Vagina (tissue), 2 donors: Measurements from ENCODE around the gene PPFIBP1. TPM values are rescaled to one million over a fixed set of nuclear protein-coding genes. Genes with fewer than 3 reads are reported as not detected.
"Not testable (repeated sequence)": the region's sequence is repeated elsewhere in the genome, so short reads cannot be mapped to it uniquely, and the experiment has no call there.

Source experiments
- DNase-seq, 2 donors: peaks; one replicate each; pipeline ENCODE4 v3.0.0-alpha.2; 2017; ENCODE audit errors: extremely low spot score in 2 of 2
- H3K27ac ChIP-seq: fragments of 200-600 bp; sonication (generic); one replicate; pipeline ENCODE4 v1.5.1; 2019
- H3K27me3 ChIP-seq: fragments of 200-600 bp; sonication (generic); one replicate; pipeline ENCODE4 v1.5.1; 2019
- H3K36me3 ChIP-seq, 2 donors: fragments of 200-600 bp; sonication (generic); one replicate each; pipeline ENCODE4 v1.5.1; 2017 to 2019
- H3K4me1 ChIP-seq: fragments of 200-600 bp; sonication (generic); one replicate; pipeline ENCODE4 v1.5.1; 2019
- H3K4me3 ChIP-seq, 2 donors: fragments of 200-600 bp; sonication (generic); 1 replicate in 1 of 2; 2 replicates in 1 of 2; pipeline ENCODE4 v1.5.1; 2016 to 2019
- H3K9me3 ChIP-seq: fragments of 200-600 bp; sonication (generic); one replicate; pipeline ENCODE4 v1.5.1; 2019
- CTCF ChIP-seq, 3 experiments: fragments of 450-650 bp in 2 of 3; fragments of 200-600 bp in 1 of 3; sonication (generic) in 1 of 3; IDR thresholded peaks; one replicate each; pipeline ENCODE4 v1.5.1; 2017 to 2019; ENCODE audit warnings: antibody characterized with exemption in 3 of 3, mild to moderate bottlenecking in 2 of 3, moderate library complexity in 2 of 3
- POLR2A ChIP-seq, 2 donors: fragments of 450-650 bp; IDR thresholded peaks; one replicate each; pipeline ENCODE4 v1.6.1; 2017; ENCODE audit warnings: antibody characterized with exemption in 2 of 2, mild to moderate bottlenecking in 2 of 2, moderate library complexity in 2 of 2
- POLR2AphosphoS5 ChIP-seq, 2 donors: sonication (generic); formaldehyde crosslinking; IDR thresholded peaks; one replicate each; pipeline ENCODE4 v1.9.0; 2017; ENCODE audit warnings: antibody characterized with exemption in 2 of 2, mild to moderate bottlenecking in 2 of 2, low read depth in 1 of 2; ENCODE audit not compliant: insufficient read depth in 1 of 2
- intact Hi-C: fragments of 100-400 bp; cut with DNase I; formaldehyde crosslinking; loops from one replicate; pipeline ENCODE4 v1.15.1; 2023
- total RNA-seq: library from RNA; depleted of rRNA; stranded (reverse); fragments of >200 nt; gene quantifications from one replicate; pipeline ENCODE4 v1.2.3, GENCODE V29; 2016

PPFIBP1 gene
- total RNA-seq, 1 donor from 2014 or later: 101 TPM

- no peaks in the 10 kb centered on the region for H3K4me1 ChIP-seq
- H3K9me3 ChIP-seq: no peaks in the 10 kb centered on the region
- H3K36me3 ChIP-seq: peaks cover 0 to 26% of the 10 kb centered on the region in 2 donors
- no peaks in the 10 kb centered on the region for H3K27me3 ChIP-seq
- no peak for DNase-seq
- no peak overlapping the region for H3K4me3 ChIP-seq
- intact Hi-C loops: no loop called here
- H3K27ac ChIP-seq: no peak overlapping the region
- TF ChIP-seq POLR2A (IDR thresholded peaks at IDR 0.05) (no peak), CTCF (IDR thresholded peaks at IDR 0.05) (no peak), POLR2AphosphoS5 (IDR thresholded peaks at IDR 0.05; ENCODE audit: insufficient read depth in 1 of 2, low read depth in 1 of 2) (no peak)
Measured at GRCh38 chr12:27723212-27723611, 199.2 kb downstream of the PPFIBP1 start.

DNA sequence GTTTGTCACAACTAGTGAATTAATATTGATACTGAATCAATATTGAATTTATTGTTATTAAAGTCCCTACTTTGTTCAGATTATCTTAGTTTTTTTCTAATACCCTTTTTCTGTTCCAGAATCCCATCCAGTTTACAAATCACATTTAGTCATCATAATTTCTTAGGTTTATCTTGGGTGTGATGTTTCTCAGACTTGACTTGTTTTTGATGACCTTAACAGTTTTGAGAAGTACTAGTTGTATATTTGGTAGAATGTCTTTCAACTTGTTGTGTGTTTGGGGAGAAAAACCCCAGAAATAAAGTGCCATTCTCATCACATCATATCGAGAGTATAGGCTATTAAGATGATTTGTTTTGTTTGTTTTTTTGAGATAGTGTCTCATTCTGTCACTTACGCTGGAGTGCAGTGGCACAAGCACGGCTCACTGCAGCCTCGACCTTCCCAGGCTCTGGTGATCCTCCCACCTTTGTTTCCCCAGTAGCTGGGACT, 206.1 kb downstream of the PPFIBP1 start:
- intact Hi-C loops: loop anchor here (5.0 to 10.0 kb wide), 2 partner anchors 95 to 207 kb away; no protein-coding TSS in a partner anchor
- Histone ChIP-seq H3K9me3 (no peaks in the 10 kb centered on the region), H3K4me3 (no peak overlapping the region), H3K36me3 (peaks cover 0 to 21% of the 10 kb centered on the region in 2 donors), H3K27ac (no peak overlapping the region), H3K4me1 (no peaks in the 10 kb centered on the region), H3K27me3 (no peaks in the 10 kb centered on the region)
- TF ChIP-seq POLR2A (IDR thresholded peaks at IDR 0.05): no peak
- no peak for TF ChIP-seq CTCF (IDR thresholded peaks at IDR 0.05)
- no peak for DNase-seq

DNA sequence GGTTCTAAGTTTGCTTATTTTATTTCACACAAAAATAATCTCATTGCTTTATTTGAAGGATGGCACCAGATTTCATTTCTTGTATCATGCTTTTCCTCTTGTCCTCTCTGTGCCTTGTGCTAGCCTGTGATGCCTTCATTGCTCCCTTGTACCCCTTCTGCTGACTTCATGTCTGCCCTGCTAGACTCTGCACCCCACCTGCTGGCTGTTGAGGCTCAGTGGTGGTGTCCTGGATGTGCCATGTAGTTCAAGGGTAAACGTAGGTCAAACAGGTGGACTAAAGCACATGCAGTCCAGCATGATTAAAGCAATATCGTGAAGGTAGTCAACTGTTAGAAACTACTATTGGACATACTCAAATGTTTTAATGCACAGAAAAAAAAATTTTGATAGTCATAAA, 208.3 kb downstream of the PPFIBP1 start:
- intact Hi-C loops: loop anchor here (5.0 to 10.0 kb wide), 2 partner anchors 93 to 205 kb away; no protein-coding TSS in a partner anchor

DNA sequence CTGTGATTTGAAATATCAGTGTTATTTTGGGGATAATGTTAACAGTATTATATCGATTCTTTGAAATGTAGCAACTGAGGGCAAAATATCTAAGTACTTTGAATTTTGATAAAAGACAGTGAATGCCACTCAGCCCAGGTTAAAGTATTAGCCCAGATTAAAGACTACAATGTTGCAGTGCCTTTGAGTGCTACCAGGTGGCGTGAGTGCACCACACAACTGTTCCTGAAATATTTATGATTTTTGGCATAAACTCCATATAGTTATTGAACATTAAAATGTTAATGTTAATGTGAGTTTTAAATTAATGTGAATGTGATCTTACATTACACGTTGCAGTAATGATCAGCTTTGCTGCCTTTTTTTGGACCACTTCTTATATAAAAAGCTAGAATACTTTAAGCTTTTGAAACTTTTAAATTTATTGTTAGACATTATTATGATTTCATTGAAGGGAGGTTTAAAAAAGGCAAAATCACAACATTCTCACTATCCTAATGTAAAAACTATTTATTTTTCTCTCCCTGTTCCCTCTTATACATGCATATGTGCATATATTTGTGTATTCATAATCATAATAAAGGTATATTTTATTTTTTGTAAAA, 209.1 kb downstream of the PPFIBP1 start:
- H3K36me3 ChIP-seq: peaks cover 0 to 29% of the 10 kb centered on the region in 2 donors
- intact Hi-C loops: loop anchor here (5.0 to 10.0 kb wide), 2 partner anchors 92 to 204 kb away; no protein-coding TSS in a partner anchor
- H3K27me3 ChIP-seq: no peaks in the 10 kb centered on the region
- H3K9me3 ChIP-seq: no peaks in the 10 kb centered on the region
- no peak for DNase-seq
- TF ChIP-seq POLR2A (IDR thresholded peaks at IDR 0.05) (no peak), CTCF (IDR thresholded peaks at IDR 0.05) (peak; percentile 37 to 81 (median 68)), POLR2AphosphoS5 (IDR thresholded peaks at IDR 0.05; ENCODE audit: insufficient read depth in 1 of 2, low read depth in 1 of 2) (no peak)
- H3K4me3 ChIP-seq: no peak overlapping the region
- H3K4me1 ChIP-seq: no peaks in the 10 kb centered on the region
- no peak overlapping the region for H3K27ac ChIP-seq

More for the DNA sequence above, 208.3 kb downstream of the PPFIBP1 start:
- H3K4me3 ChIP-seq: no peak overlapping the region
- TF ChIP-seq POLR2AphosphoS5 (IDR thresholded peaks at IDR 0.05; ENCODE audit: insufficient read depth in 1 of 2, low read depth in 1 of 2) (no peak), POLR2A (IDR thresholded peaks at IDR 0.05) (no peak), CTCF (IDR thresholded peaks at IDR 0.05) (no peak)
- no peak for DNase-seq
- H3K27me3 ChIP-seq: no peaks in the 10 kb centered on the region
- H3K4me1 ChIP-seq: no peaks in the 10 kb centered on the region
- peaks cover 0 to 23% of the 10 kb centered on the region in 2 donors for H3K36me3 ChIP-seq
- no peak overlapping the region for H3K27ac ChIP-seq
- no peaks in the 10 kb centered on the region for H3K9me3 ChIP-seq

- Histone ChIP-seq H3K4me1 (no peaks in the 10 kb centered on the region), H3K27me3 (no peaks in the 10 kb centered on the region), H3K9me3 (no peaks in the 10 kb centered on the region), H3K27ac (no peak overlapping the region), H3K4me3 (no peak overlapping the region), H3K36me3 (peaks cover 0 to 35% of the 10 kb centered on the region in 2 donors)
- DNase-seq: no peak
- intact Hi-C loops: loop anchor here (5.0 to 10.0 kb wide), 2 partner anchors 91 to 204 kb away; no protein-coding TSS in a partner anchor
- TF ChIP-seq POLR2AphosphoS5 (IDR thresholded peaks at IDR 0.05; ENCODE audit: insufficient read depth in 1 of 2, low read depth in 1 of 2) (no peak), POLR2A (IDR thresholded peaks at IDR 0.05) (no peak), CTCF (IDR thresholded peaks at IDR 0.05) (no peak)
Measured at GRCh38 chr12:27733791-27734190, 209.8 kb downstream of the PPFIBP1 start.

DNA sequence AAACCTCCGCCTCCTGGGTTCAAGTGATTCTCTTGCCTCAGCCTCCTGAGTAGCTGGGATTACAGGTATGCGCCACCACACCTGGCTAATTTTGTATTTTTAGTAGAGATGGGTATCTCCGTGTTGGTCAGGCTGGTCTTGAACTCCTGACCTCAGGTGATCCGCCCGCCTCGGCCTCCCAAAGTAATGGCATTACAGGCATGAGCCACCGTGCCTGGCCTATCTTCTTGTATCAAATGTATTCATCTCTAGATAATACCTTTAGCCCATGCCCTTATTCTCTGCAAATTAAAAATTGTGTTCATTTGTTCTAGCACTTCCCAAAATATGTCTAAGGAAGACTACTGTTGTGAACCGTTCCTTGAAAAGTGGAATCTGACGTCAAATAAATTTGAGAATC, 210.3 kb downstream of the PPFIBP1 start:
- H3K36me3 ChIP-seq: peaks cover 0 to 35% of the 10 kb centered on the region in 2 donors

More for the DNA sequence above, 210.3 kb downstream of the PPFIBP1 start:
- not testable (repeated sequence) for H3K4me3 ChIP-seq, H3K9me3 ChIP-seq, DNase-seq, H3K4me1 ChIP-seq, H3K27ac ChIP-seq, H3K27me3 ChIP-seq
- intact Hi-C loops: loop anchor here (5.0 to 10.0 kb wide), 2 partner anchors 90 to 203 kb away; no protein-coding TSS in a partner anchor
